Epidermal melanocyte (primary cell): ENCODE data around the gene KLHL36.

Experiments used
- DNase-seq: peaks from one replicate; pipeline ENCODE4 v3.0.0; 2011; ENCODE audit warnings: low spot score; ENCODE audit not compliant: insufficient read length

KLHL36 gene

GRCh38 chr16:84647828-84648594, at the start of gene KLHL36:
TSS of gene KLHL36 (plus strand) at chr16:84648511. CDS start at chr16:84650868, 2,357 bp downstream.
- DNase-seq = peak; percentile 90

- DNase-seq = peak; percentile 45
These were observed 48.6 kb upstream of the KLHL36 start for GRCh38 chr16:84599521-84600202.

GRCh38 chr16:84600343-84601229, 47.7 kb upstream of the KLHL36 start:
- DNase-seq = no peak

- no peak for DNase-seq
These were observed 45.0 kb upstream of the KLHL36 start for GRCh38 chr16:84603140-84603816.

GRCh38 chr16:84603940-84604339, 44.4 kb upstream of the KLHL36 start:
- DNase-seq = no peak

- no peak for DNase-seq
These were observed 43.8 kb upstream of the KLHL36 start for GRCh38 chr16:84604477-84605013.

GRCh38 chr16:84605339-84605848, 42.9 kb upstream of the KLHL36 start:
- DNase-seq = no peak

GRCh38 chr16:84606081-84606875, 42.0 kb upstream of the KLHL36 start:
- no peak for DNase-seq

- no peak for DNase-seq
These were observed 41.2 kb upstream of the KLHL36 start for GRCh38 chr16:84607061-84607460.

- no peak for DNase-seq
These were observed 40.6 kb upstream of the KLHL36 start for GRCh38 chr16:84607694-84608093.

- DNase-seq = no peak
These were observed 40.0 kb upstream of the KLHL36 start for GRCh38 chr16:84608282-84608681.

GRCh38 chr16:84609563-84610177, 38.6 kb upstream of the KLHL36 start:
- no peak for DNase-seq

- no peak for DNase-seq
These were observed 37.9 kb upstream of the KLHL36 start for GRCh38 chr16:84610376-84610775.

- peak; percentile 84 for DNase-seq
These were observed 37.3 kb upstream of the KLHL36 start for GRCh38 chr16:84611041-84611440.

GRCh38 chr16:84612686-84613085, 35.6 kb upstream of the KLHL36 start:
- no peak for DNase-seq

GRCh38 chr16:84613408-84614072, 34.8 kb upstream of the KLHL36 start:
- no peak for DNase-seq

- DNase-seq = no peak
These were observed 34.2 kb upstream of the KLHL36 start for GRCh38 chr16:84614073-84614459.

GRCh38 chr16:84614623-84614967, 33.7 kb upstream of the KLHL36 start:
- no peak for DNase-seq
